ENCODE results near the gene HDHD5. TPM values are rescaled to one million over a fixed set of nuclear protein-coding genes. Genes with fewer than 3 reads are reported as not detected.
A peak's percentile ranks its signal among the peaks of the same experiment; 100 is the strongest.

Gene HDHD5
- total and polyA plus RNA-seq, 2 of the 13 experiments (the other 11 are each of a cell fraction or from before 2014, with no cell fraction given), result not detected

DNA sequence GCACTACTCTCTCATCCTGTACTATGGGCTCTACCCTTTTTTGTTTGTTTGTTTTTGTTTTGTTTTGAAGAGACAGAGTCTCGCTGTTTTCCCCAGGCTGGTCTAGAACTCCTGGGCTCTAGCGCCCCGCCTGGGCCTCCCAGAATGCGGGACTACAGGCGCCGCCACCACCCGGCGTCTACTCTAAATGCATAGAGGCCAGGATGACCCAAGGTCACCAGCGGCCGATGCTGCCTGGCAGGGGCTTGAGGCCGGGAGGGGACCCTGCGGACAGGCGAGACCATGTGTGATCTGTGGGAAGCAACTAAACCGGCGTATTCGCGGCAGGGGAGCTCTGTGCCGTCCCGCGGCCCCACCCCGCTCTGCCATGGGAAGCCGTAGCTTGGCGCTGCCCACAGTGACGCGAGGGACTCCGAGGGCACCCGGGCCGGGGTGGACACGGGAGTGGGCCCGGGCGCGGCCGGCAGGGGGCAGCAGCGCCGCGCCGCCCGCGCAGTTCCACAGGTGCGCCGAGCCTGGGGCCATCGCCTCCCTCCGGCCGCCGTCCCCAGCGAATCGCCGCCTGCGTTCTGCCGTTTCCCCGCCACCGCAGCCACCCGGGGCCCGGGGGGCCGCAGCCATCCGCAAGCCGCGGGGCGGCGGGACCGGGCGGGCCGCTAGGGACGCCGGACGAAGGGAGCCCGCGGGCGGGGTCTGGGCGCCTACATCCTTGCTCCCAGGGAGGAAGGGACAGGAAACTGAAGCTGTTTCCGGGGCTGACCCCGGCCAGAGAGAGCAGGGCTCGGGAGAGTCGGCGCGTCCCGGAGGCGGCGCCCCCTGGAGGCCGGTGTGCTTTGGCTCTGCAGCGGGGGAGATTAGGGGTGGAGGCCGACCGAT is 12.3 kb upstream of the HDHD5 start (continued):
- TF ChIP-seq, protein P1, sequence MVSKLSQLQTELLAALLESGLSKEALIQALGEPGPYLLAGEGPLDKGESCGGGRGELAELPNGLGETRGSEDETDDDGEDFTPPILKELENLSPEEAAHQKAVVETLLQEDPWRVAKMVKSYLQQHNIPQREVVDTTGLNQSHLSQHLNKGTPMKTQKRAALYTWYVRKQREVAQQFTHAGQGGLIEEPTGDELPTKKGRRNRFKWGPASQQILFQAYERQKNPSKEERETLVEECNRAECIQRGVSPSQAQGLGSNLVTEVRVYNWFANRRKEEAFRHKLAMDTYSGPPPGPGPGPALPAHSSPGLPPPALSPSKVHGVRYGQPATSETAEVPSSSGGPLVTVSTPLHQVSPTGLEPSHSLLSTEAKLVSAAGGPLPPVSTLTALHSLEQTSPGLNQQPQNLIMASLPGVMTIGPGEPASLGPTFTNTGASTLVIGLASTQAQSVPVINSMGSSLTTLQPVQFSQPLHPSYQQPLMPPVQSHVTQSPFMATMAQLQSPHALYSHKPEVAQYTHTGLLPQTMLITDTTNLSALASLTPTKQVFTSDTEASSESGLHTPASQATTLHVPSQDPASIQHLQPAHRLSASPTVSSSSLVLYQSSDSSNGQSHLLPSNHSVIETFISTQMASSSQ (IDR thresholded peaks at IDR 0.05; ENCODE audit: low read depth), result no peak
- TF ChIP-seq, protein P1 (CRISPR knock-in tag; IDR thresholded peaks at IDR 0.05; ENCODE audit: borderline replicate concordance), result no peak
- TF ChIP-seq, protein P2, sequence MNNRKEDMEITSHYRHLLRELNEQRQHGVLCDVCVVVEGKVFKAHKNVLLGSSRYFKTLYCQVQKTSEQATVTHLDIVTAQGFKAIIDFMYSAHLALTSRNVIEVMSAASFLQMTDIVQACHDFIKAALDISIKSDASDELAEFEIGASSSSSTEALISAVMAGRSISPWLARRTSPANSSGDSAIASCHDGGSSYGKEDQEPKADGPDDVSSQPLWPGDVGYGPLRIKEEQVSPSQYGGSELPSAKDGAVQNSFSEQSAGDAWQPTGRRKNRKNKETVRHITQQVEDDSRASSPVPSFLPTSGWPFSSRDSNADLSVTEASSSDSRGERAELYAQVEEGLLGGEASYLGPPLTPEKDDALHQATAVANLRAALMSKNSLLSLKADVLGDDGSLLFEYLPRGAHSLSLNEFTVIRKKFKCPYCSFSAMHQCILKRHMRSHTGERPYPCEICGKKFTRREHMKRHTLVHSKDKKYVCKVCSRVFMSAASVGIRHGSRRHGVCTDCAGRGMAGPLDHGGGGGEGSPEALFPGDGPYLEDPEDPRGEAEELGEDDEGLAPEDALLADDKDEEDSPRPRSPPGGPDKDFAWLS (CRISPR knock-in tag; IDR thresholded peaks at IDR 0.05; ENCODE audit: borderline replicate concordance), result no peak
- no peak for TF ChIP-seq MEIS1 (CRISPR knock-in tag; IDR thresholded peaks at IDR 0.05; ENCODE audit: borderline replicate concordance)
- no peak for TF ChIP-seq ZNF891 (CRISPR knock-in tag; IDR thresholded peaks at IDR 0.05)
- TF ChIP-seq CREB1 (IDR thresholded peaks at IDR 0.05), result no peak; the same call in 1 of the 2 replicates
- TF ChIP-seq CREB1 (CRISPR knock-in tag; IDR thresholded peaks at IDR 0.05), result no peak
- no peak for TF ChIP-seq DR1 (CRISPR knock-in tag; IDR thresholded peaks at IDR 0.05)
- no peak for TF ChIP-seq ZNF660 (CRISPR knock-in tag; IDR thresholded peaks at IDR 0.05; ENCODE audit: borderline replicate concordance, low read depth)
- TF ChIP-seq, protein P3, sequence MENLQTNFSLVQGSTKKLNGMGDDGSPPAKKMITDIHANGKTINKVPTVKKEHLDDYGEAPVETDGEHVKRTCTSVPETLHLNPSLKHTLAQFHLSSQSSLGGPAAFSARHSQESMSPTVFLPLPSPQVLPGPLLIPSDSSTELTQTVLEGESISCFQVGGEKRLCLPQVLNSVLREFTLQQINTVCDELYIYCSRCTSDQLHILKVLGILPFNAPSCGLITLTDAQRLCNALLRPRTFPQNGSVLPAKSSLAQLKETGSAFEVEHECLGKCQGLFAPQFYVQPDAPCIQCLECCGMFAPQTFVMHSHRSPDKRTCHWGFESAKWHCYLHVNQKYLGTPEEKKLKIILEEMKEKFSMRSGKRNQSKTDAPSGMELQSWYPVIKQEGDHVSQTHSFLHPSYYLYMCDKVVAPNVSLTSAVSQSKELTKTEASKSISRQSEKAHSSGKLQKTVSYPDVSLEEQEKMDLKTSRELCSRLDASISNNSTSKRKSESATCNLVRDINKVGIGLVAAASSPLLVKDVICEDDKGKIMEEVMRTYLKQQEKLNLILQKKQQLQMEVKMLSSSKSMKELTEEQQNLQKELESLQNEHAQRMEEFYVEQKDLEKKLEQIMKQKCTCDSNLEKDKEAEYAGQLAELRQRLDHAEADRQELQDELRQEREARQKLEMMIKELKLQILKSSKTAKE (CRISPR knock-in tag; IDR thresholded peaks at IDR 0.05; ENCODE audit: borderline replicate concordance), result no peak
- TF ChIP-seq, protein P4, sequence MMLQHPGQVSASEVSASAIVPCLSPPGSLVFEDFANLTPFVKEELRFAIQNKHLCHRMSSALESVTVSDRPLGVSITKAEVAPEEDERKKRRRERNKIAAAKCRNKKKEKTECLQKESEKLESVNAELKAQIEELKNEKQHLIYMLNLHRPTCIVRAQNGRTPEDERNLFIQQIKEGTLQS (CRISPR knock-in tag; IDR thresholded peaks at IDR 0.05), result no peak
- TF ChIP-seq, protein P5, sequence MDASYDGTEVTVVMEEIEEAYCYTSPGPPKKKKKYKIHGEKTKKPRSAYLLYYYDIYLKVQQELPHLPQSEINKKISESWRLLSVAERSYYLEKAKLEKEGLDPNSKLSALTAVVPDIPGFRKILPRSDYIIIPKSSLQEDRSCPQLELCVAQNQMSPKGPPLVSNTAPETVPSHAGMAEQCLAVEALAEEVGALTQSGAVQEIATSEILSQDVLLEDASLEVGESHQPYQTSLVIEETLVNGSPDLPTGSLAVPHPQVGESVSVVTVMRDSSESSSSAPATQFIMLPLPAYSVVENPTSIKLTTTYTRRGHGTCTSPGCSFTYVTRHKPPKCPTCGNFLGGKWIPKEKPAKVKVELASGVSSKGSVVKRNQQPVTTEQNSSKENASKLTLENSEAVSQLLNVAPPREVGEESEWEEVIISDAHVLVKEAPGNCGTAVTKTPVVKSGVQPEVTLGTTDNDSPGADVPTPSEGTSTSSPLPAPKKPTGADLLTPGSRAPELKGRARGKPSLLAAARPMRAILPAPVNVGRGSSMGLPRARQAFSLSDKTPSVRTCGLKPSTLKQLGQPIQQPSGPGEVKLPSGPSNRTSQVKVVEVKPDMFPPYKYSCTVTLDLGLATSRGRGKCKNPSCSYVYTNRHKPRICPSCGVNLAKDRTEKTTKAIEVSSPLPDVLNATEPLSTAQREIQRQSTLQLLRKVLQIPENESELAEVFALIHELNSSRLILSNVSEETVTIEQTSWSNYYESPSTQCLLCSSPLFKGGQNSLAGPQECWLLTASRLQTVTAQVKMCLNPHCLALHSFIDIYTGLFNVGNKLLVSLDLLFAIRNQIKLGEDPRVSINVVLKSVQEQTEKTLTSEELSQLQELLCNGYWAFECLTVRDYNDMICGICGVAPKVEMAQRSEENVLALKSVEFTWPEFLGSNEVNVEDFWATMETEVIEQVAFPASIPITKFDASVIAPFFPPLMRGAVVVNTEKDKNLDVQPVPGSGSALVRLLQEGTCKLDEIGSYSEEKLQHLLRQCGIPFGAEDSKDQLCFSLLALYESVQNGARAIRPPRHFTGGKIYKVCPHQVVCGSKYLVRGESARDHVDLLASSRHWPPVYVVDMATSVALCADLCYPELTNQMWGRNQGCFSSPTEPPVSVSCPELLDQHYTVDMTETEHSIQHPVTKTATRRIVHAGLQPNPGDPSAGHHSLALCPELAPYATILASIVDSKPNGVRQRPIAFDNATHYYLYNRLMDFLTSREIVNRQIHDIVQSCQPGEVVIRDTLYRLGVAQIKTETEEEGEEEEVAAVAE (CRISPR knock-in tag; IDR thresholded peaks at IDR 0.05; ENCODE audit: borderline replicate concordance), result no peak
- no peak; the same call in 1 of the 2 replicates for TF ChIP-seq SALL1 (CRISPR knock-in tag; IDR thresholded peaks at IDR 0.05)
- peak; percentile 70; the same call in 1 of the 2 replicates for TF ChIP-seq CBX5 (CRISPR knock-in tag; IDR thresholded peaks at IDR 0.05; ENCODE audit: borderline replicate concordance)

All from HepG2 (cell line).